Myocyte (in vitro differentiated cells): ENCODE data around the gene CALCB. TPM values are rescaled to one million over a fixed set of nuclear protein-coding genes. Genes with fewer than 3 reads are reported as not detected.
A peak's percentile ranks its signal among the peaks of the same experiment; 100 is the strongest.
"Not testable (repeated sequence)": the region's sequence is repeated elsewhere in the genome, so short reads cannot be mapped to it uniquely, and the experiment has no call there.

Experiments
- DNase-seq: peaks from one replicate; pipeline ENCODE4 v3.0.0-alpha.2; 2012; ENCODE audit warnings: low read depth
- polyA plus RNA-seq: library from polyadenylated mRNA; unstranded; fragments of >200 nt; gene quantifications from one replicate; pipeline ENCODE4 v1.2.1, GENCODE V29; 2012; ENCODE audit warnings: missing spikeins
- total RNA-seq: library from RNA; depleted of rRNA; stranded (reverse); fragments of >200 nt; gene quantifications from 2 replicates; pipeline ENCODE4 v1.2.3, GENCODE V29; 2014

CALCB gene
- not detected in 2 replicates for total RNA-seq
- not detected for polyA plus RNA-seq

GRCh38 chr11:15073361-15074205 lies at the start of gene CALCB:
CALCB (plus strand) TSS chr11:15073593; CDS start chr11:15074719, 1,126 bp downstream.
- DNase-seq = no peak

GRCh38 chr11:15027011-15027410 lies 46.4 kb upstream of the CALCB start:
- no peak for DNase-seq

- no peak for DNase-seq
Measured at GRCh38 chr11:15027956-15028355, 45.4 kb upstream of the CALCB start.

GRCh38 chr11:15028379-15028778 lies 45.0 kb upstream of the CALCB start:
- DNase-seq = no peak

GRCh38 chr11:15031945-15032344 lies 41.4 kb upstream of the CALCB start:
- DNase-seq = not testable (repeated sequence)

GRCh38 chr11:15034687-15035267 lies 38.6 kb upstream of the CALCB start:
- peak; percentile 2 for DNase-seq

GRCh38 chr11:15035283-15035682 lies 38.1 kb upstream of the CALCB start:
- DNase-seq = no peak

- DNase-seq = peak; percentile 6
Measured at GRCh38 chr11:15038963-15039362, 34.4 kb upstream of the CALCB start.

GRCh38 chr11:15045209-15045608 lies 28.2 kb upstream of the CALCB start:
- DNase-seq = no peak

- DNase-seq = peak; percentile 13
Measured at GRCh38 chr11:15045891-15046290, 27.5 kb upstream of the CALCB start.

- not testable (repeated sequence) for DNase-seq
Measured at GRCh38 chr11:15046673-15047072, 26.7 kb upstream of the CALCB start.

- DNase-seq = no peak
Measured at GRCh38 chr11:15048616-15049015, 24.8 kb upstream of the CALCB start.

GRCh38 chr11:15053191-15053685 lies 20.2 kb upstream of the CALCB start:
- DNase-seq = peak; percentile 3

GRCh38 chr11:15055620-15056356 lies 17.6 kb upstream of the CALCB start:
- no peak for DNase-seq

GRCh38 chr11:15057329-15057728 lies 16.1 kb upstream of the CALCB start:
- DNase-seq = peak; percentile 6

- DNase-seq = no peak
Measured at GRCh38 chr11:15059132-15059915, 14.1 kb upstream of the CALCB start.

- no peak for DNase-seq
Measured at GRCh38 chr11:15062599-15062998, 10.8 kb upstream of the CALCB start.

- not testable (repeated sequence) for DNase-seq
Measured at GRCh38 chr11:15069751-15070150, 3.6 kb upstream of the CALCB start.

- no peak for DNase-seq
Measured at GRCh38 chr11:15071556-15072255, 1.7 kb upstream of the CALCB start.

- no peak for DNase-seq
Measured at GRCh38 chr11:15072551-15073143, 746 bp upstream of the CALCB start.
